PC-9 (cell line): ENCODE data around the gene C14orf39. TPM values are rescaled to one million over a fixed set of nuclear protein-coding genes. Genes with fewer than 3 reads are reported as not detected.

Experiments
- BruUV-seq: library from RNA; stranded (reverse); fragments of 400-500 nt; replicated peaks from 2 replicates; lab custom pipeline; 2021; lab: Mats Ljungman, UMichigan
- CTCF ChIA-PET: fragments of 300-600 bp; sonication (Branson Sonifier 250); formaldehyde crosslinking; loops from one replicate; lab custom pipeline; 2022; ENCODE audit warnings: antibody characterized with exemption; lab: Charles Lee
- POLR2A ChIA-PET: fragments of 300-600 bp; sonication (Branson Sonifier 250); formaldehyde crosslinking; loops from one replicate; lab custom pipeline; 2022; ENCODE audit warnings: antibody characterized with exemption; ENCODE audit not compliant: unreplicated experiment; lab: Charles Lee
- DNase-seq, 2 experiments: peaks; one replicate each; pipeline versions ENCODE4 v3.0.0 to v3.0.0-alpha.2; 2015 to 2022; ENCODE audit warnings: mixed read lengths in 1 of 2
- H2AFZ ChIP-seq: fragments of 200-600 bp; sonication (generic); 2 replicates; pipeline ENCODE4 v1.8.1; 2017; ENCODE audit warnings: antibody characterized with exemption
- H3F3A ChIP-seq: fragments of 200-600 bp; sonication (generic); 2 replicates; pipeline ENCODE4 v1.8.1; 2017; ENCODE audit warnings: antibody characterized with exemption, mild to moderate bottlenecking, low read depth; ENCODE audit not compliant: insufficient read depth
- H3K27ac ChIP-seq: fragments of 200-600 bp; sonication (generic); 2 replicates; pipeline ENCODE4 v1.6.1; 2016; ENCODE audit warnings: mixed run types
- H3K27me3 ChIP-seq: fragments of 200-600 bp; sonication (generic); 2 replicates; pipeline ENCODE4 v1.6.1; 2016; ENCODE audit warnings: low read depth, mixed run types; ENCODE audit not compliant: insufficient read depth
- H3K36me3 ChIP-seq: fragments of 200-600 bp; sonication (generic); 2 replicates; pipeline ENCODE4 v1.6.1; 2016; ENCODE audit warnings: low read depth, mixed run types
- H3K4me1 ChIP-seq: fragments of 200-600 bp; sonication (generic); replicated peaks from 2 replicates; pipeline ENCODE4 v1.6.1; 2016; ENCODE audit warnings: mixed run types; ENCODE audit not compliant: insufficient read depth
- H3K4me2 ChIP-seq: fragments of 200-600 bp; sonication (generic); 2 replicates; pipeline ENCODE4 v1.6.1; 2017; ENCODE audit warnings: mixed run types
- H3K4me3 ChIP-seq: fragments of 200-600 bp; sonication (generic); 2 replicates; pipeline ENCODE4 v1.6.1; 2016; ENCODE audit warnings: mixed run types
- H3K79me2 ChIP-seq: fragments of 200-600 bp; sonication (generic); 2 replicates; pipeline ENCODE4 v1.6.1; 2017; ENCODE audit warnings: low read depth, mixed run types
- H3K9me2 ChIP-seq: fragments of 200-600 bp; sonication (generic); 2 replicates; pipeline ENCODE4 v1.8.1; 2017; ENCODE audit warnings: mild to moderate bottlenecking; ENCODE audit not compliant: insufficient read depth
- H3K9me3 ChIP-seq: fragments of 200-600 bp; sonication (generic); 2 replicates; pipeline ENCODE4 v1.8.1; 2016; ENCODE audit warnings: low read depth; ENCODE audit not compliant: insufficient read depth
- H4K20me1 ChIP-seq: fragments of 200-600 bp; sonication (generic); 2 replicates; pipeline ENCODE4 v1.8.1; 2017; ENCODE audit not compliant: insufficient read depth
- EZH2 ChIP-seq: fragments of 200-600 bp; sonication (generic); IDR thresholded peaks from 2 replicates; pipeline ENCODE4 v1.8.0; 2017; ENCODE audit warnings: antibody characterized with exemption, low read depth
- intact Hi-C: fragments of 100-400 bp; cut with micrococcal nuclease; formaldehyde crosslinking; loops from one replicate; pipeline ENCODE4 v1.10.0; 2022; ENCODE audit not compliant: unreplicated experiment
- total RNA-seq: library from RNA; stranded (reverse); gene quantifications from 2 replicates; pipeline ENCODE4 v1.2.3, GENCODE V29; 2021
- TF ChIP-seq, protein P1 (sequence below): fragments of 200-600 bp; sonication (generic); conservative IDR thresholded peaks from 2 replicates; pipeline ENCODE4 v1.6.1; 2017; ENCODE audit warnings: mixed run types, antibody characterized with exemption, mild to moderate bottlenecking, moderate library complexity

Gene C14orf39
- total RNA-seq, 1 experiment from 2014 or later = not detected

GRCh38 chr14:60514741-60515491, 29.1 kb upstream of the C14orf39 start:
- intact Hi-C loops = no loop called here
- no peaks in the 10 kb centered on the region for H3K9me2 ChIP-seq
- ChIA-PET POLR2A (no interaction called here), CTCF (interaction anchor here (0.7 kb wide), 1 partner anchor 165 kb away, joined by 3 read pairs; no protein-coding TSS in a partner anchor)
- H3K79me2 ChIP-seq = no peaks in the 10 kb centered on the region
- no TSS peak for BruUV-seq
- peaks cover 18% of the 10 kb centered on the region for H3K27me3 ChIP-seq
- peak in 1 of 2 experiments; percentile 28 for DNase-seq
- no peaks in the 10 kb centered on the region for H3F3A ChIP-seq
- no peaks in the 10 kb centered on the region for H3K36me3 ChIP-seq
- H3K4me1 ChIP-seq = no peaks in the 10 kb centered on the region
- H4K20me1 ChIP-seq = no peaks in the 10 kb centered on the region
- H3K4me2 ChIP-seq = peak overlapping the region; percentile 67
- TF ChIP-seq, protein P1, sequence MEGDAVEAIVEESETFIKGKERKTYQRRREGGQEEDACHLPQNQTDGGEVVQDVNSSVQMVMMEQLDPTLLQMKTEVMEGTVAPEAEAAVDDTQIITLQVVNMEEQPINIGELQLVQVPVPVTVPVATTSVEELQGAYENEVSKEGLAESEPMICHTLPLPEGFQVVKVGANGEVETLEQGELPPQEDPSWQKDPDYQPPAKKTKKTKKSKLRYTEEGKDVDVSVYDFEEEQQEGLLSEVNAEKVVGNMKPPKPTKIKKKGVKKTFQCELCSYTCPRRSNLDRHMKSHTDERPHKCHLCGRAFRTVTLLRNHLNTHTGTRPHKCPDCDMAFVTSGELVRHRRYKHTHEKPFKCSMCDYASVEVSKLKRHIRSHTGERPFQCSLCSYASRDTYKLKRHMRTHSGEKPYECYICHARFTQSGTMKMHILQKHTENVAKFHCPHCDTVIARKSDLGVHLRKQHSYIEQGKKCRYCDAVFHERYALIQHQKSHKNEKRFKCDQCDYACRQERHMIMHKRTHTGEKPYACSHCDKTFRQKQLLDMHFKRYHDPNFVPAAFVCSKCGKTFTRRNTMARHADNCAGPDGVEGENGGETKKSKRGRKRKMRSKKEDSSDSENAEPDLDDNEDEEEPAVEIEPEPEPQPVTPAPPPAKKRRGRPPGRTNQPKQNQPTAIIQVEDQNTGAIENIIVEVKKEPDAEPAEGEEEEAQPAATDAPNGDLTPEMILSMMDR = no peak
- TF ChIP-seq EZH2 = no peak
- H3K4me3 ChIP-seq = peak overlapping the region; percentile 43; the same call in 1 of the 2 replicates
- H3K27ac ChIP-seq = no peak overlapping the region
- peak overlapping the region; percentile 35 for H2AFZ ChIP-seq
- H3K9me3 ChIP-seq = no peaks in the 10 kb centered on the region

DNA sequence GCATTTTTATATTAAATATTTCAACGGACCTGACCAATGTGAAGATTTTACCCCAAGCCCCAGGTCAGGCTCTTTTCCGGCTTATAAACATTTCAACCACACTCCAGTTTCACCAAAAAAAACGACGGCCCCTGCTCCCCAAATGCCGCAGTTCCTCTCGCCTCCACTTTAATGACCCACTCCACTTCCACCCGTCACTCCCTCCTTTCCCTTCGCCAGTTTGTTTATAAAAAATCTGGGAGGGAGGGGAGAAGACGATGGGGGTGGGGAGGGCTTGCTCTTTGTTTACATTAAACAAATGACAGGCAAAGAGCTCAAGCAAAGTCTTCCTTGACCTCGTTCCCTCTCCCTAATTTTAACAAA, 28.5 kb upstream of the C14orf39 start:
- peak overlapping the region; percentile 43; the same call in 1 of the 2 replicates for H3K4me3 ChIP-seq
- no peaks in the 10 kb centered on the region for H3K36me3 ChIP-seq
- H2AFZ ChIP-seq = peak overlapping the region; percentile 35
- BruUV-seq = no TSS peak
- POLR2A ChIA-PET = no interaction called here
- H3K79me2 ChIP-seq = no peaks in the 10 kb centered on the region
- peak overlapping the region; percentile 67 for H3K4me2 ChIP-seq
- H3K9me3 ChIP-seq = no peaks in the 10 kb centered on the region
- H3K27me3 ChIP-seq = peaks cover 18% of the 10 kb centered on the region
- TF ChIP-seq EZH2 = no peak
- TF ChIP-seq, protein P1 = no peak
- H3F3A ChIP-seq = no peaks in the 10 kb centered on the region
- no peaks in the 10 kb centered on the region for H3K9me2 ChIP-seq
- H4K20me1 ChIP-seq = no peaks in the 10 kb centered on the region
- intact Hi-C loops = no loop called here
- CTCF ChIA-PET = interaction anchor here (0.7 kb wide), 1 partner anchor 164 kb away, joined by 3 read pairs; no protein-coding TSS in a partner anchor
- no peaks in the 10 kb centered on the region for H3K4me1 ChIP-seq
- DNase-seq = no peak
- no peak overlapping the region for H3K27ac ChIP-seq

- no peak for DNase-seq
- H3K4me1 ChIP-seq = no peaks in the 10 kb centered on the region
- intact Hi-C loops = no loop called here
- H3K79me2 ChIP-seq = no peaks in the 10 kb centered on the region
- no peak overlapping the region for H3K4me3 ChIP-seq
- BruUV-seq = no TSS peak
- no peaks in the 10 kb centered on the region for H3F3A ChIP-seq
- no peaks in the 10 kb centered on the region for H3K9me2 ChIP-seq
- no peaks in the 10 kb centered on the region for H3K36me3 ChIP-seq
- H3K27ac ChIP-seq = no peak overlapping the region
- TF ChIP-seq, protein P1 = no peak
- no peak for TF ChIP-seq EZH2
- no peak overlapping the region for H3K4me2 ChIP-seq
- no peaks in the 10 kb centered on the region for H4K20me1 ChIP-seq
- ChIA-PET POLR2A (no interaction called here), CTCF (no interaction called here)
- H2AFZ ChIP-seq = no peak overlapping the region
- peaks cover 23% of the 10 kb centered on the region for H3K27me3 ChIP-seq
- H3K9me3 ChIP-seq = no peaks in the 10 kb centered on the region
Observed at GRCh38 chr14:60512973-60513571, 27.2 kb upstream of the C14orf39 start.
